ENCODE measurements around the gene GNAT1. TPM values are rescaled to one million over a fixed set of nuclear protein-coding genes. Genes with fewer than 3 reads are reported as not detected.
A peak's percentile ranks its signal among the peaks of the same experiment; 100 is the strongest.
"Not testable (repeated sequence)": the region's sequence is repeated elsewhere in the genome, so short reads cannot be mapped to it uniquely, and the experiment has no call there.

GNAT1 gene
- total and polyA plus RNA-seq, 2 of the 13 experiments (the other 11 are each of a cell fraction or from before 2014, with no cell fraction given): 0.15 TPM; not detected in 1

DNA sequence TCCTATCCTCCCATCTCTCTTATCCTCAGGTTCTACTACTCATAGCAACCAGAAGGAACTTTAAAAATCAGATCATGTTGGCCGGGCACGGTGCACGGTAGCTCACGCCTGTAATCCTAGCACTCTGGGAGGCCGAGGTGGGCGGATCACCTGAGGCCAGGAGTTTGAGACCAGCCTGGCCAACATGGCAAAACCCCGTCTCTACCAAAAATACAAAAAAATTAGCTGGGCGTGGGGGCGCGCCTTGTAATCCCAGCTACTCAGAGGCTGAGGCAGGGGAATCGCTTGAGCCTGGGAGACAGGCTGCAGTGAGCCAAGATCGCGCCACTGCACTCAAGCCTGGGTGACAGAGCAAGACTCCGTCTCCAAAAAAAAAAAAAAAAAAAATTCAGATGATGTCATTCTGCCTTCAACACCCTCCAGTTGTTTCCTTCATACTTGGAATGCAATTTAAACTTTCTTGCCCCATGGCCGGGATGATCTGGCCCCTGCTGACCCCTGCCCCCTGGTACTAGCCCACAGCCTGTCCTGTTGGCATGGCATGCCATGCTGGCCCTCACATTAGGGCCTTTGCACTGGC, 36.9 kb downstream of the GNAT1 start:
- H2AFZ ChIP-seq (ENCODE audit: low read length); H3K36me3 ChIP-seq (replicated peaks in 1 of 2; ENCODE audit: control insufficient read depth in 1 of 2, insufficient read depth in 2 of 2, low read length in 2 of 2); ATAC-seq; H3K27me3 ChIP-seq (ENCODE audit: control insufficient read depth in 1 of 2, insufficient read depth in 2 of 2, low read length in 2 of 2); FAIRE-seq; H3K9me3 ChIP-seq (ENCODE audit: low read length); H3K79me2 ChIP-seq (ENCODE audit: insufficient read depth, low read length); H4K20me1 ChIP-seq (ENCODE audit: insufficient read depth, low read length); DNase-seq (ENCODE audit: low spot score); BruUV-seq (replicated peaks); TF ChIP-seq ATF7 (CRISPR knock-in tag; IDR thresholded peaks at IDR 0.05): not testable (repeated sequence)
- WGBS (ENCODE audit: low lambda C conversion rate): 50% methylated on average over 15 of the region's 15 CpGs
- ChIA-PET CTCF (ENCODE audit: low intra/inter-chr PET ratio, low total read pairs) (interaction anchor here (1.5 to 9.0 kb wide), 5 partner anchors 15 to 45 kb away, joined by 3 to 265 read pairs (median 29); partner anchors contain the start of gene GNAT1), POLR2A (interaction anchor here (0.7 to 7.3 kb wide), 12 partner anchors 8 to 109 kb away, joined by 3 to 117 read pairs (median 8); partner anchors contain the start of genes GNAI2, SEMA3B and TUSC2)
- intact Hi-C loops (cut with micrococcal nuclease; ENCODE audit: unreplicated experiment): loop anchor here (5.0 kb wide), 1 partner anchor 44 kb away; no protein-coding TSS in a partner anchor
- TF ChIP-seq, protein P1, sequence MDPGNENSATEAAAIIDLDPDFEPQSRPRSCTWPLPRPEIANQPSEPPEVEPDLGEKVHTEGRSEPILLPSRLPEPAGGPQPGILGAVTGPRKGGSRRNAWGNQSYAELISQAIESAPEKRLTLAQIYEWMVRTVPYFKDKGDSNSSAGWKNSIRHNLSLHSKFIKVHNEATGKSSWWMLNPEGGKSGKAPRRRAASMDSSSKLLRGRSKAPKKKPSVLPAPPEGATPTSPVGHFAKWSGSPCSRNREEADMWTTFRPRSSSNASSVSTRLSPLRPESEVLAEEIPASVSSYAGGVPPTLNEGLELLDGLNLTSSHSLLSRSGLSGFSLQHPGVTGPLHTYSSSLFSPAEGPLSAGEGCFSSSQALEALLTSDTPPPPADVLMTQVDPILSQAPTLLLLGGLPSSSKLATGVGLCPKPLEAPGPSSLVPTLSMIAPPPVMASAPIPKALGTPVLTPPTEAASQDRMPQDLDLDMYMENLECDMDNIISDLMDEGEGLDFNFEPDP (CRISPR knock-in tag; conservative IDR thresholded peaks at IDR 0.05): 0 out of 2 replicates have a peak, but pooled peaks have one; percentile 23
- TF ChIP-seq ATF7 (IDR thresholded peaks at IDR 0.05): peak; percentile 81
- Histone ChIP-seq H3K27ac (ENCODE audit: extremely low read length, insufficient read depth, low read length) (peak overlapping the region; percentile 70), H3K9ac (ENCODE audit: insufficient read depth, low read depth, low read length) (peak overlapping the region; percentile 72), H3K4me3 (replicated peaks in 1 of 3; ENCODE audit: insufficient read depth in 1 of 3, low read depth in 2 of 3, low read length in 3 of 3) (peak overlapping the region; percentile 75 to 88 (median 84)), H3K4me2 (ENCODE audit: low read depth, low read length) (peak overlapping the region; percentile 92), H3K4me1 (ENCODE audit: insufficient read depth, low read length) (peaks cover 74% of the 10 kb centered on the region)
- in situ Hi-C loops (cut with HindIII; ENCODE audit: extremely low pct_ligation_motif_present, low pct_unique_long_range_greater_than_20kb): loop anchor here (5.0 kb wide), 2 partner anchors 36 to 44 kb away; partner anchors contain the start of gene GNAT1

DNA sequence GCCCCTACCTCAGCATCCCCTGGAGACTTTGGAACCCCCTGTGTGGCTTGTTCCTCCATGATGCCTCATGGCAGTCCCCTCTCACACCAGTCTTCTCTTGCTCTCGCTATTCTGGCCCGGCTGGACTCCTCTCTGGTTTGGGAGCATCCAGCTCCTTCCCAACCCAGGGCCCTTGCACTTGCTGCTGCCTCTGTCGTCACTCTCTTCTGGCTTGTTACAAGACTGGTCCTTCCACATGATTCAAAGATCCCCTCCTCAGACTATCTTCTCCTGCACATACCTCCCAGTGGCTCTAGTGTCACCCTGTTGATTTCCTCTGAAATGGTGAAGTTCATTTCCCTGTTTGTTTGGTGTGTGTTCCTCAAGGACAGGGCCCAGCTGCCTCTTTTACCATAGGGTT, 38.1 kb downstream of the GNAT1 start:
- Histone ChIP-seq H3K4me1 (ENCODE audit: insufficient read depth, low read length) (peaks cover 74% of the 10 kb centered on the region), H3K27ac (ENCODE audit: extremely low read length, insufficient read depth, low read length) (no peak overlapping the region), H3K4me3 (replicated peaks in 1 of 3; ENCODE audit: insufficient read depth in 1 of 3, low read depth in 2 of 3, low read length in 3 of 3) (no peak overlapping the region), H3K9ac (ENCODE audit: insufficient read depth, low read depth, low read length) (no peak overlapping the region), H2AFZ (ENCODE audit: low read length) (peak overlapping the region; percentile 69), H3K27me3 (ENCODE audit: control insufficient read depth in 1 of 2, insufficient read depth in 2 of 2, low read length in 2 of 2) (no peaks in the 10 kb centered on the region), H3K9me3 (ENCODE audit: low read length) (no peaks in the 10 kb centered on the region), H3K36me3 (replicated peaks in 1 of 2; ENCODE audit: control insufficient read depth in 1 of 2, insufficient read depth in 2 of 2, low read length in 2 of 2) (no peaks in the 10 kb centered on the region; a peak in 1 of 5 replicates), H3K79me2 (ENCODE audit: insufficient read depth, low read length) (no peaks in the 10 kb centered on the region), H4K20me1 (ENCODE audit: insufficient read depth, low read length) (no peaks in the 10 kb centered on the region), H3K4me2 (ENCODE audit: low read depth, low read length) (no peak overlapping the region)
- TF ChIP-seq MEIS2 (CRISPR knock-in tag; IDR thresholded peaks at IDR 0.05) (no peak), SMYD3 (CRISPR knock-in tag; IDR thresholded peaks at IDR 0.05) (no peak)
- TF ChIP-seq, protein P2, sequence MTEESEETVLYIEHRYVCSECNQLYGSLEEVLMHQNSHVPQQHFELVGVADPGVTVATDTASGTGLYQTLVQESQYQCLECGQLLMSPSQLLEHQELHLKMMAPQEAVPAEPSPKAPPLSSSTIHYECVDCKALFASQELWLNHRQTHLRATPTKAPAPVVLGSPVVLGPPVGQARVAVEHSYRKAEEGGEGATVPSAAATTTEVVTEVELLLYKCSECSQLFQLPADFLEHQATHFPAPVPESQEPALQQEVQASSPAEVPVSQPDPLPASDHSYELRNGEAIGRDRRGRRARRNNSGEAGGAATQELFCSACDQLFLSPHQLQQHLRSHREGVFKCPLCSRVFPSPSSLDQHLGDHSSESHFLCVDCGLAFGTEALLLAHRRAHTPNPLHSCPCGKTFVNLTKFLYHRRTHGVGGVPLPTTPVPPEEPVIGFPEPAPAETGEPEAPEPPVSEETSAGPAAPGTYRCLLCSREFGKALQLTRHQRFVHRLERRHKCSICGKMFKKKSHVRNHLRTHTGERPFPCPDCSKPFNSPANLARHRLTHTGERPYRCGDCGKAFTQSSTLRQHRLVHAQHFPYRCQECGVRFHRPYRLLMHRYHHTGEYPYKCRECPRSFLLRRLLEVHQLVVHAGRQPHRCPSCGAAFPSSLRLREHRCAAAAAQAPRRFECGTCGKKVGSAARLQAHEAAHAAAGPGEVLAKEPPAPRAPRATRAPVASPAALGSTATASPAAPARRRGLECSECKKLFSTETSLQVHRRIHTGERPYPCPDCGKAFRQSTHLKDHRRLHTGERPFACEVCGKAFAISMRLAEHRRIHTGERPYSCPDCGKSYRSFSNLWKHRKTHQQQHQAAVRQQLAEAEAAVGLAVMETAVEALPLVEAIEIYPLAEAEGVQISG (CRISPR knock-in tag; IDR thresholded peaks at IDR 0.05): 0 out of 2 replicates have a peak, but pooled peaks have one; percentile 5
- no TSS peak for BruUV-seq (replicated peaks)
- in situ Hi-C loops (cut with HindIII; ENCODE audit: extremely low pct_ligation_motif_present, low pct_unique_long_range_greater_than_20kb): loop anchor here (5.0 kb wide), 2 partner anchors 37 to 43 kb away; partner anchors contain the start of gene GNAT1
- no peak for ATAC-seq
- POLR2A ChIA-PET: interaction anchor here (0.6 to 7.3 kb wide), 11 partner anchors 17 to 80 kb away, joined by 3 to 117 read pairs (median 8); partner anchors contain the start of gene SEMA3B
- FAIRE-seq: no peak
- intact Hi-C loops (cut with micrococcal nuclease; ENCODE audit: unreplicated experiment): loop anchor here (5.0 kb wide), 1 partner anchor 43 kb away; no protein-coding TSS in a partner anchor
- CTCF ChIA-PET (ENCODE audit: low intra/inter-chr PET ratio, low total read pairs): no interaction called here
- no peak for DNase-seq (ENCODE audit: low spot score)
- 75% methylated on average over 3 of the region's 3 CpGs for WGBS (ENCODE audit: low lambda C conversion rate)

All from HepG2 (cell line).